SU-DHL-6 (cell line): ENCODE measurements around the gene NDUFS8.

Experiments used
- H2AFZ ChIP-seq: fragments of 200-600 bp; sonication (generic); 2 replicates; pipeline ENCODE4 v1.6.1; 2014; ENCODE audit warnings: low read depth, mild to moderate bottlenecking, moderate library complexity, mixed read lengths, antibody characterized with exemption, low read length; ENCODE audit not compliant: severe bottlenecking
- H3F3A ChIP-seq: fragments of 200-600 bp; shearing (Covaris generic); 2 replicates; pipeline ENCODE4 v1.6.0; 2016; ENCODE audit warnings: antibody characterized with exemption, mild to moderate bottlenecking; ENCODE audit not compliant: insufficient read depth
- H3K27ac ChIP-seq: fragments of 200-600 bp; sonication (generic); 2 replicates; pipeline ENCODE4 v1.5.1; 2016; ENCODE audit warnings: low read depth, mild to moderate bottlenecking, low read length, moderate library complexity, mixed read lengths
- H3K27me3 ChIP-seq: fragments of 200-600 bp; sonication (generic), shearing (Covaris generic); 2 replicates; pipeline ENCODE4 v1.6.0; 2014; ENCODE audit warnings: mild to moderate bottlenecking, low read length
- H3K36me3 ChIP-seq: fragments of 200-600 bp; sonication (generic); 2 replicates; pipeline ENCODE4 v1.6.1; 2014; ENCODE audit warnings: mild to moderate bottlenecking, low read length, mixed read lengths
- H3K4me2 ChIP-seq: fragments of 300-600, 200-600 bp; shearing (Covaris generic), sonication (generic); 2 replicates; pipeline ENCODE4 v1.6.0; 2014; ENCODE audit warnings: low read length, low read depth, mild to moderate bottlenecking; ENCODE audit not compliant: poor library complexity, severe bottlenecking
- H3K4me3 ChIP-seq: fragments of 200-600 bp; sonication (generic); 2 replicates; pipeline ENCODE4 v1.5.1; 2014; ENCODE audit warnings: antibody characterized with exemption, low read length, mild to moderate bottlenecking, mixed read lengths; ENCODE audit not compliant: insufficient read depth, poor library complexity, severe bottlenecking
- H3K79me2 ChIP-seq: fragments of 200-600 bp; sonication (generic); 2 replicates; pipeline ENCODE4 v1.6.1; 2014; ENCODE audit warnings: mild to moderate bottlenecking, low read length, moderate library complexity; ENCODE audit not compliant: insufficient read depth
- H3K9ac ChIP-seq: fragments of 200-600 bp; sonication (generic); 2 replicates; pipeline ENCODE4 v1.7.0; 2014; ENCODE audit warnings: mild to moderate bottlenecking, low read length
- H3K9me2 ChIP-seq: fragments of 200-600 bp; sonication (generic); replicated peaks from 2 replicates; pipeline ENCODE4 v1.6.1; 2014; ENCODE audit warnings: low read length; ENCODE audit not compliant: insufficient read depth
- H3K9me3 ChIP-seq: fragments of 200-600 bp; sonication (generic); 2 replicates; pipeline ENCODE4 v1.6.1; 2014; ENCODE audit warnings: low read length, mixed read lengths; ENCODE audit not compliant: insufficient read depth
- H4K20me1 ChIP-seq: fragments of 200-600 bp; sonication (generic); 2 replicates; pipeline ENCODE4 v1.6.1; 2014; ENCODE audit warnings: low read depth, mild to moderate bottlenecking, antibody characterized with exemption, low read length, moderate library complexity, mixed read lengths
- CTCF ChIP-seq: fragments of 200-600 bp; sonication (generic); IDR thresholded peaks from one replicate; pipeline ENCODE4 v1.5.1; 2017; ENCODE audit warnings: antibody characterized with exemption, mild to moderate bottlenecking, low read length, moderate library complexity; ENCODE audit not compliant: insufficient read depth, poor library complexity, severe bottlenecking
- EZH2phosphoT487 ChIP-seq: fragments of 200-600 bp; sonication (generic), shearing (Covaris generic); conservative IDR thresholded peaks from 2 replicates; pipeline ENCODE4 v1.6.1; 2018; ENCODE audit warnings: mild to moderate bottlenecking, antibody characterized with exemption, low read length, moderate library complexity, mixed read lengths

The NDUFS8 gene

DNA sequence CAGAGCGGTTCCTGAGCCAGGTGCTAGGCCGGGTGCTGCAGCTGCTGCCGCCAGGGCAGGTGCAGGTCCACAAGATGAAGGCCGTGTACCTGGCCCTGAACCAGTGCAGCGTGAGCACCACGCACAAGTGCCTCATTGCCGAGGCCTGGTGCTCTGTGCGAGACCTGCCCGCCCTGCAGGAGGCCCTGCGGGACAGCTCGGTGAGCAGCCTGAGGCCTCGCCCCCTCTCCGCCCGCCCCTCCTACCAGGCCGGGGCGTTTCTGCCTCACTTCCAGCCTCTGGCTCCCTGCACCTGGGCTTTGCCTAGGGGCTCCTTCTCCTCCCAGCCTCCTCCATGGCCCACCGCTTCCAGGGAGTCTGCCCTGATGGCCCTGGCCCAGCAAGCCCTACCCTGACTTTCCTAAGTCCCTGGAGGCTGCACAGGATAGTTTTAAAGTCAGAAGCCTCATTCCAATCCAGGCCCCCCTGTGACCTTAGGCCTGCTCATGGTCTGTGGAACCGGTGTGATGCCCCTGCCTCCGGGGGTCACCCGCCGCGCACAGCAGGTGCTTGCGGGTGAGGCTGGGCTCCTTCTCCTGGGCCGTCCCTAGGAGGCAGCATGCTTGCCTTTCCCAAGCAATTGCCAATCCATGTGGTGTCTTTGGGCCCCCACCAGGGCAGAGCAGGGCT, 13.8 kb downstream of the NDUFS8 start:
- Histone ChIP-seq H3K9me3 (no peaks in the 10 kb centered on the region), H3F3A (no peaks in the 10 kb centered on the region; the same call in 1 of the 2 replicates), H3K27me3 (no peaks in the 10 kb centered on the region), H3K4me2 (no peak overlapping the region), H3K79me2 (peaks cover 21% of the 10 kb centered on the region), H3K27ac (no peak overlapping the region), H4K20me1 (no peaks in the 10 kb centered on the region), H3K9ac (no peak overlapping the region), H3K36me3 (no peaks in the 10 kb centered on the region), H3K9me2 (no peaks in the 10 kb centered on the region), H2AFZ (no peak overlapping the region), H3K4me3 (no peak overlapping the region)
- TF ChIP-seq CTCF (no peak), EZH2phosphoT487 (no peak)

DNA sequence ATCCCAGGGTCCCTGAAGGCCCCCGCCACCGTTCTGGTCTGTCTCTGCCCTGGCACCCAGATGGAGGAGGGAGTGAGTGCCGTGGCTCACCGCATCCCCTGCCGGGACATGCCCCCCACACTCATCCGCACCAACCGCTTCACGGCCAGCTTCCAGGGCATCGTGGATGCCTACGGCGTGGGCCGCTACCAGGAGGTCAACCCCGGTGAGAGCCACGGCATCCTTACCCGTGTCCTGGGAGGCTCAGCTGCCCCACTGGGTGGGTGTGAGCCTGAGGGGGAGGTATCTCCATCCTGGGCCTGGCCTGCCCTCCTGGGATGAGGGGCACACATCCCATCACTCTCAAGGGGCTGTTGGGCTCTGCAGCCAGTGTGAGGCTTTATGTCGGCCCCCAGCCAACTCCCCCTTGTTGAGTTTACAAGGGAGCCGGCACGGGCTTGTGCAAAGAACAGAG, 14.4 kb downstream of the NDUFS8 start:
- no peaks in the 10 kb centered on the region for H3K36me3 ChIP-seq
- no peaks in the 10 kb centered on the region for H4K20me1 ChIP-seq

DNA sequence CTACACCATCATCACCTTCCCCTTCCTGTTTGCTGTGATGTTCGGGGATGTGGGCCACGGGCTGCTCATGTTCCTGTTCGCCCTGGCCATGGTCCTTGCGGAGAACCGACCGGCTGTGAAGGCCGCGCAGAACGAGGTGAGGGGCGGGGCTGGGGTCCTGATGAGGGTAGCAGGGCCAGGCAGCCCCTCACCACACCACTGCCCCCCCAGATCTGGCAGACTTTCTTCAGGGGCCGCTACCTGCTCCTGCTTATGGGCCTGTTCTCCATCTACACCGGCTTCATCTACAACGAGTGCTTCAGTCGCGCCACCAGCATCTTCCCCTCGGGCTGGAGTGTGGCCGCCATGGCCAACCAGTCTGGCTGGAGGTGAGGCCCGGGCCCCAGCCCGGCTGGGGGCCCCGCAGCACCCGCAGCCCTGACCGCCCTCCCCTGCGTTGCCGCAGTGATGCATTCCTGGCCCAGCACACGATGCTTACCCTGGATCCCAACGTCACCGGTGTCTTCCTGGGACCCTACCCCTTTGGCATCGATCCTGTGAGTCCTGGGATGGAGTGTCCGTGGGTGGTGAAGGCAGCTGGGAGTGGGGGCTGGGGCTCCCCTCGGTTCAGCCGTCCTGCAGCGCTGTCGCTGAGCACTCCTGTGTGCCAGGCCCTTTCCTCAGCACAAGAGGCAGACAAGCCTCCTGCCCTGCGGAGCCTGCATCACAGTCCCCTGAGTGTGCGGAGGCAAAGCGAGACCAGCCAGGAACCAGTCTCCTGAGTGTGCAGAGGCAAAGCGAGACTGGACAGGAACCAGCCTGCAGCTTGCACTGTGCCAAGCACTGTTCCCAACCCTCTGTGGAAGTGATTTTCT, 17.2 kb downstream of the NDUFS8 start:
- Histone ChIP-seq H3K36me3 (no peaks in the 10 kb centered on the region), H3F3A (no peaks in the 10 kb centered on the region), H3K27me3 (no peaks in the 10 kb centered on the region), H3K79me2 (no peaks in the 10 kb centered on the region), H4K20me1 (no peaks in the 10 kb centered on the region), H3K9me3 (no peaks in the 10 kb centered on the region), H3K4me2 (no peak overlapping the region), H3K4me3 (no peak overlapping the region), H2AFZ (no peak overlapping the region), H3K9me2 (no peaks in the 10 kb centered on the region), H3K27ac (no peak overlapping the region), H3K9ac (no peak overlapping the region)
- TF ChIP-seq CTCF = no peak
- no peak for TF ChIP-seq EZH2phosphoT487

More for the DNA sequence above, 14.4 kb downstream of the NDUFS8 start:
- Histone ChIP-seq H3K9ac (no peak overlapping the region), H3K9me2 (no peaks in the 10 kb centered on the region), H3K4me2 (no peak overlapping the region), H2AFZ (no peak overlapping the region), H3K79me2 (peaks cover 14% of the 10 kb centered on the region), H3K27ac (no peak overlapping the region), H3K9me3 (no peaks in the 10 kb centered on the region), H3K27me3 (no peaks in the 10 kb centered on the region), H3F3A (no peaks in the 10 kb centered on the region; the same call in 1 of the 2 replicates), H3K4me3 (no peak overlapping the region)
- no peak for TF ChIP-seq CTCF
- no peak for TF ChIP-seq EZH2phosphoT487
